HepG2 (cell line): ENCODE results near the gene COL5A2. TPM values are rescaled to one million over a fixed set of nuclear protein-coding genes. Genes with fewer than 3 reads are reported as not detected.

Experiments
- ATAC-seq: fragments of 200-7000 bp; cut with Tn5 transposase; 3 replicates; pipeline ENCODE4 v1.9.1; 2020; ENCODE audit warnings: mild to moderate bottlenecking, moderate library complexity
- BruUV-seq: library from RNA; stranded (reverse); fragments of 400-500 nt; replicated peaks from 2 replicates; lab custom pipeline; 2021; lab: Mats Ljungman, UMichigan
- CTCF ChIA-PET: fragments of 300-600 bp; formaldehyde crosslinking; extraction: SDS; loops from one replicate; lab custom pipeline; 2021; ENCODE audit warnings: low total read pairs, inconsistent platforms, low intra/inter-chr PET ratio; lab: Yijun Ruan, JAX
- POLR2A ChIA-PET: fragments of 350-600 bp; sonication (Branson Sonifier 250); formaldehyde crosslinking; loops from one replicate; lab custom pipeline; 2020; ENCODE audit warnings: antibody characterized with exemption, inconsistent platforms; lab: Yijun Ruan, JAX
- DNase-seq: peaks from one replicate; pipeline ENCODE4 v3.0.0-alpha.2; 2015; ENCODE audit warnings: low spot score
- FAIRE-seq: peaks from 3 replicates; lab custom pipeline; 2011; peaks lifted over from hg19 to GRCh38; lab: Jason Lieb, UNC
- H2AFZ ChIP-seq: one replicate; pipeline ENCODE4 v1.6.1; 2011; ENCODE audit warnings: low read length, inconsistent platforms
- H3K27ac ChIP-seq: fragments of 300-600 bp; 3 replicates; pipeline ENCODE4 v1.8.0; 2011; ENCODE audit warnings: mixed run types, mild to moderate bottlenecking, mixed read lengths, low read length, inconsistent platforms; ENCODE audit not compliant: insufficient read depth; ENCODE audit errors: extremely low read length
- H3K27me3 ChIP-seq, 2 experiments: fragments of 200-600 bp in 1 of 2; 2 replicates in 1 of 2; 3 replicates in 1 of 2; pipeline versions ENCODE4 v1.6.0 to v1.8.0; 2011; ENCODE audit warnings: low read length in 2 of 2, mild to moderate bottlenecking in 2 of 2, moderate library complexity in 2 of 2, inconsistent platforms in 1 of 2; ENCODE audit not compliant: insufficient read depth in 2 of 2, control insufficient read depth in 1 of 2
- H3K36me3 ChIP-seq, 2 experiments: fragments of 200-600 bp in 1 of 2; replicated peaks in 1 of 2; 2 replicates in 1 of 2; 3 replicates in 1 of 2; pipeline versions ENCODE4 v1.5.1 to v1.8.0; 2011; ENCODE audit warnings: low read length in 2 of 2, inconsistent platforms in 1 of 2; ENCODE audit not compliant: insufficient read depth in 2 of 2, control insufficient read depth in 1 of 2
- H3K4me1 ChIP-seq: 2 replicates; pipeline ENCODE4 v1.5.1; 2012; ENCODE audit warnings: low read length, inconsistent platforms; ENCODE audit not compliant: insufficient read depth
- H3K4me2 ChIP-seq: 2 replicates; pipeline ENCODE4 v1.6.0; 2011; ENCODE audit warnings: low read depth, low read length, inconsistent platforms
- H3K4me3 ChIP-seq, 3 experiments: fragments of 200-600 bp in 1 of 3; sonication (generic), shearing (Covaris generic) in 1 of 3; replicated peaks in 1 of 3; 2 replicates each; pipeline ENCODE4 v1.5.1; 2011 to 2016; ENCODE audit warnings: low read length in 3 of 3, inconsistent platforms in 2 of 3, low read depth in 2 of 3, mild to moderate bottlenecking in 2 of 3, control low read depth in 1 of 3, mixed read lengths in 1 of 3; ENCODE audit not compliant: insufficient read depth in 1 of 3
- H3K79me2 ChIP-seq: one replicate; pipeline ENCODE4 v1.6.1; 2011; ENCODE audit warnings: low read length, inconsistent platforms; ENCODE audit not compliant: insufficient read depth
- H3K9ac ChIP-seq: 2 replicates; pipeline ENCODE4 v1.6.0; 2011; ENCODE audit warnings: mild to moderate bottlenecking, low read depth, low read length, inconsistent platforms; ENCODE audit not compliant: insufficient read depth
- H3K9me3 ChIP-seq: 2 replicates; pipeline ENCODE4 v1.5.1; 2012; ENCODE audit warnings: mild to moderate bottlenecking, low read length
- H4K20me1 ChIP-seq: 2 replicates; pipeline ENCODE4 v1.6.0; 2011; ENCODE audit warnings: inconsistent platforms, mild to moderate bottlenecking, low read length, moderate library complexity; ENCODE audit not compliant: insufficient read depth
- AKAP8 ChIP-seq: sonication (generic); formaldehyde crosslinking; IDR thresholded peaks from 2 replicates; pipeline ENCODE4 v1.5.1; 2020; ENCODE audit warnings: mild to moderate bottlenecking, missing genetic modification reagents
- ATF2 ChIP-seq: sonication (generic); formaldehyde crosslinking; IDR thresholded peaks from 2 replicates; pipeline ENCODE4 v1.4.0; 2020; ENCODE audit warnings: missing genetic modification reagents
- PHF5A ChIP-seq: IDR thresholded peaks from one replicate; pipeline ENCODE4 v1.6.1; 2018; ENCODE audit warnings: low read depth, missing genetic modification reagents; ENCODE audit not compliant: unreplicated experiment
- RFXAP ChIP-seq: sonication (generic); formaldehyde crosslinking; IDR thresholded peaks from 2 replicates; pipeline ENCODE4 v1.4.0; 2020; ENCODE audit warnings: missing genetic modification reagents, borderline replicate concordance
- SATB2 ChIP-seq: sonication (generic); formaldehyde crosslinking; IDR thresholded peaks from 2 replicates; pipeline ENCODE4 v1.5.0; 2020; ENCODE audit warnings: missing genetic modification reagents
- SRSF4 ChIP-seq: fragments of 200-400 bp; formaldehyde crosslinking; IDR thresholded peaks from one replicate; pipeline ENCODE4 v1.6.1; 2018; ENCODE audit warnings: mild to moderate bottlenecking, low read depth, low read length, moderate library complexity; ENCODE audit not compliant: poor library complexity, severe bottlenecking
- SRSF9 ChIP-seq: fragments of 200-400 bp; formaldehyde crosslinking; IDR thresholded peaks from 2 replicates; pipeline ENCODE4 v1.6.1; 2018; ENCODE audit warnings: borderline replicate concordance, mild to moderate bottlenecking, low read depth, low read length; ENCODE audit not compliant: insufficient read depth, poor library complexity, severe bottlenecking
- ZNF296 ChIP-seq: sonication (generic); formaldehyde crosslinking; conservative IDR thresholded peaks from 2 replicates; pipeline ENCODE4 v1.5.0; 2020; ENCODE audit warnings: mild to moderate bottlenecking, missing genetic modification reagents
- ZNF460 ChIP-seq: sonication (generic); formaldehyde crosslinking; IDR thresholded peaks from 2 replicates; pipeline ENCODE4 v1.5.1; 2020; ENCODE audit warnings: missing genetic modification reagents, mild to moderate bottlenecking, borderline replicate concordance
- ZNF563 ChIP-seq: sonication (generic); formaldehyde crosslinking; IDR thresholded peaks from 2 replicates; pipeline ENCODE4 v1.8.0; 2022; ENCODE audit warnings: mild to moderate bottlenecking, moderate library complexity, missing genetic modification reagents
- ZNF607 ChIP-seq: sonication (generic); formaldehyde crosslinking; IDR thresholded peaks from 2 replicates; pipeline ENCODE4 v1.5.1; 2020; ENCODE audit warnings: missing genetic modification reagents, mild to moderate bottlenecking, borderline replicate concordance
- ZNF800 ChIP-seq: sonication (generic); formaldehyde crosslinking; IDR thresholded peaks from 2 replicates; pipeline ENCODE4 v1.4.0; 2020; ENCODE audit warnings: missing genetic modification reagents
- WGBS: methylation state at CpG from one replicate; pipeline ENCODE4 v1.1.6; 2017; ENCODE audit warnings: low lambda C conversion rate; 5-methylcytosine and 5-hydroxymethylcytosine counted together
- in situ Hi-C: cut with HindIII; loops from 2 replicates; pipeline ENCODE4 v1.10.0; 2017; ENCODE audit warnings: low pct_unique_long_range_greater_than_20kb; ENCODE audit not compliant: extremely low pct_ligation_motif_present
- intact Hi-C: fragments of 100-400 bp; cut with micrococcal nuclease; formaldehyde crosslinking; loops from one replicate; pipeline ENCODE4 v1.10.0; 2022; ENCODE audit not compliant: unreplicated experiment
- polyA plus RNA-seq, 8 experiments: library from polyadenylated mRNA; depleted of rRNA in 3 of 8; stranded (reverse) in 7 of 8; unstranded in 1 of 8; fragments of >200 nt; fragmentation: Illumina TruSeq in 4 of 8; extraction: Trizol in 4 of 8; gene quantifications; 2 replicates each; pipeline versions ENCODE4 v1.2.1 to v1.2.3, GENCODE V29; 2011 to 2016; ENCODE audit warnings: low read depth in 4 of 8, missing spikeins in 1 of 8, mixed read lengths in 1 of 8; ENCODE audit not compliant: insufficient read depth in 1 of 8
- total RNA-seq, 5 experiments: library from RNA; depleted of rRNA; stranded (reverse); fragments of >200 nt; fragmentation: Illumina TruSeq; extraction: Trizol; gene quantifications; 2 replicates each; pipeline ENCODE4 v1.2.3, GENCODE V29; 2016; ENCODE audit warnings: low read depth in 1 of 5

Gene COL5A2
- total and polyA plus RNA-seq, 2 of the 13 experiments (the other 11 are each of a cell fraction or from before 2014, with no cell fraction given), result 0.83 to 1.5 TPM

GRCh38 chr2:189015359-189015758 is 164.2 kb downstream of the COL5A2 start:
- Histone ChIP-seq H3K27me3 (no peaks in the 10 kb centered on the region), H3K9me3 (no peaks in the 10 kb centered on the region), H3K36me3 (no peaks in the 10 kb centered on the region), H3K4me1 (no peaks in the 10 kb centered on the region), H3K27ac (no peak overlapping the region), H2AFZ (no peak overlapping the region), H3K4me2 (no peak overlapping the region), H3K4me3 (no peak overlapping the region), H3K79me2 (no peaks in the 10 kb centered on the region), H4K20me1 (no peaks in the 10 kb centered on the region), H3K9ac (no peak overlapping the region)
- DNase-seq, result no peak
- BruUV-seq, result no TSS peak
- ChIA-PET CTCF (no interaction called here), POLR2A (no interaction called here)
- WGBS, result 0% methylated on average over 1 of the region's 1 CpG
- no peak for ATAC-seq
- TF ChIP-seq ZNF563 (no peak), ZNF800 (no peak), SATB2 (CRISPR knock-in tag) (no peak), ZNF460 (CRISPR knock-in tag) (no peak), SRSF9 (no peak), SRSF4 (no peak), ZNF296 (CRISPR knock-in tag) (no peak), ZNF607 (CRISPR knock-in tag) (no peak), AKAP8 (CRISPR knock-in tag) (no peak), RFXAP (no peak), PHF5A (CRISPR knock-in tag) (no peak), ATF2 (CRISPR knock-in tag) (no peak)
- intact Hi-C loops (no loop called here), in situ Hi-C loops (no loop called here)
- FAIRE-seq, result no peak
